HCT116 (cell line): ENCODE data around the gene INPP4A. TPM values are rescaled to one million over a fixed set of nuclear protein-coding genes. Genes with fewer than 3 reads are reported as not detected.

Source experiments
- ATAC-seq: fragments of 200-7000 bp; cut with Tn5 transposase; 2 replicates; pipeline ENCODE4 v1.9.1; 2020; ENCODE audit warnings: mild to moderate bottlenecking, moderate library complexity
- BruUV-seq: library from RNA; stranded (reverse); fragments of 400-500 nt; replicated peaks from 2 replicates; lab custom pipeline; 2021; lab: Mats Ljungman, UMichigan
- CTCF ChIA-PET: fragments of 300-600 bp; sonication (Branson Sonifier 250); formaldehyde crosslinking; loops from one replicate; lab custom pipeline; 2021; ENCODE audit warnings: antibody characterized with exemption; lab: Charles Lee
- POLR2A ChIA-PET: fragments of 300-600, 350-600 bp; sonication (Branson Sonifier 250); formaldehyde crosslinking; loops from one replicate; lab custom pipeline; 2021; ENCODE audit warnings: antibody characterized with exemption; lab: Charles Lee
- RAD21 ChIA-PET, 2 experiments: fragments of 300-600 bp; sonication (Branson Sonifier 250); formaldehyde crosslinking; loops; one replicate each; lab custom pipeline; 2023; ENCODE audit warnings: low total read pairs in 2 of 2; ENCODE audit not compliant: uncharacterized antibody in 2 of 2, unreplicated experiment in 2 of 2, low non-redundant PET in 1 of 2; lab: Charles Lee
- DNase-seq: peaks from one replicate; pipeline ENCODE4 v3.0.0-alpha.2; 2010; ENCODE audit warnings: low read depth, low spot score
- H2AFZ ChIP-seq: fragments of 200-600 bp; shearing (Covaris generic), sonication (generic); 2 replicates; pipeline ENCODE4 v1.6.1; 2017; ENCODE audit warnings: low read depth, mixed run types, mixed read lengths, antibody characterized with exemption, low read length; ENCODE audit not compliant: poor library complexity, severe bottlenecking
- H3K27ac ChIP-seq: 2 replicates; pipeline ENCODE4 v1.5.1; 2012; ENCODE audit warnings: low read depth, low read length
- H3K27me3 ChIP-seq: fragments of 200-600 bp; sonication (generic); 2 replicates; pipeline ENCODE4 v1.6.1; 2016; ENCODE audit warnings: mixed run types, low read length, mixed read lengths; ENCODE audit not compliant: insufficient read depth
- H3K36me3 ChIP-seq, 2 experiments: fragments of 200-500 bp in 1 of 2; fragments of 200-600 bp in 1 of 2; sonication (Bioruptor generic) in 1 of 2; sonication (generic) in 1 of 2; 2 replicates each; pipeline versions ENCODE4 v1.5.1 to v1.6.1; 2014 to 2016; ENCODE audit warnings: low read length in 2 of 2, inconsistent platforms in 1 of 2, mixed read lengths in 1 of 2, mixed run types in 1 of 2; ENCODE audit not compliant: insufficient read depth in 2 of 2, control insufficient read depth in 1 of 2
- H3K4me1 ChIP-seq, 2 experiments: fragments of 200-600 bp in 1 of 2; sonication (generic) in 1 of 2; 2 replicates each; pipeline versions ENCODE4 v1.5.1 to v1.6.1; 2012 to 2017; ENCODE audit warnings: low read length in 2 of 2, inconsistent platforms in 1 of 2, mild to moderate bottlenecking in 1 of 2, mixed read lengths in 1 of 2, mixed run types in 1 of 2, moderate library complexity in 1 of 2; ENCODE audit not compliant: insufficient read depth in 2 of 2, control insufficient read depth in 1 of 2
- H3K4me2 ChIP-seq: fragments of 200-600 bp; sonication (generic); 2 replicates; pipeline ENCODE4 v1.6.1; 2017; ENCODE audit warnings: mixed run types, low read length, mixed read lengths
- H3K4me3 ChIP-seq, 2 experiments: fragments of 200-600 bp in 1 of 2; sonication (generic) in 1 of 2; replicated peaks in 1 of 2; 2 replicates each; pipeline ENCODE4 v1.5.1; 2011 to 2016; ENCODE audit warnings: low read length in 2 of 2, control low read depth in 1 of 2, low read depth in 1 of 2, mild to moderate bottlenecking in 1 of 2, mixed read lengths in 1 of 2, mixed run types in 1 of 2
- H3K79me2 ChIP-seq: fragments of 200-600 bp; sonication (generic); 2 replicates; pipeline ENCODE4 v1.6.1; 2017; ENCODE audit warnings: mild to moderate bottlenecking, mixed run types, low read length, moderate library complexity, mixed read lengths; ENCODE audit not compliant: insufficient read depth
- H3K9ac ChIP-seq: fragments of 200-600 bp; sonication (generic); 2 replicates; pipeline ENCODE4 v1.6.1; 2016; ENCODE audit warnings: low read length, mixed read lengths
- H3K9me2 ChIP-seq: fragments of 200-600 bp; sonication (generic), shearing (Covaris generic); 2 replicates; pipeline ENCODE4 v1.6.1; 2017; ENCODE audit warnings: mixed run types, mild to moderate bottlenecking, moderate library complexity; ENCODE audit not compliant: insufficient read depth
- H3K9me3 ChIP-seq, 2 experiments: fragments of 200-500 bp in 1 of 2; fragments of 200-600 bp in 1 of 2; sonication (Bioruptor generic) in 1 of 2; sonication (generic) in 1 of 2; 2 replicates each; pipeline ENCODE4 v1.6.1; 2014 to 2017; ENCODE audit warnings: low read length in 2 of 2, mixed read lengths in 2 of 2, inconsistent platforms in 1 of 2, low read depth in 1 of 2, mild to moderate bottlenecking in 1 of 2, mixed run types in 1 of 2, moderate library complexity in 1 of 2; ENCODE audit not compliant: control insufficient read depth in 1 of 2, insufficient read depth in 1 of 2
- H4K20me1 ChIP-seq: fragments of 200-600 bp; sonication (generic), shearing (Covaris generic); 2 replicates; pipeline ENCODE4 v1.6.1; 2017; ENCODE audit warnings: mixed run types, mild to moderate bottlenecking, moderate library complexity; ENCODE audit not compliant: insufficient read depth
- ATF3 ChIP-seq: IDR thresholded peaks from 2 replicates; pipeline ENCODE4 v1.6.1; 2012
- CEBPB ChIP-seq: IDR thresholded peaks from 2 replicates; pipeline ENCODE4 v1.6.1; 2012; ENCODE audit warnings: low read depth
- ELF1 ChIP-seq: IDR thresholded peaks from 2 replicates; pipeline ENCODE4 v1.6.1; 2012; ENCODE audit warnings: low read depth, borderline replicate concordance
- EZH2 ChIP-seq: fragments of 200-600 bp; sonication (generic); IDR thresholded peaks from 2 replicates; pipeline ENCODE4 v1.6.1; 2017; ENCODE audit warnings: antibody characterized with exemption, mixed run types
- EZH2phosphoT487 ChIP-seq: fragments of 200-600 bp; IDR thresholded peaks from 2 replicates; pipeline ENCODE4 v1.6.1; 2018; ENCODE audit warnings: antibody characterized with exemption, borderline replicate concordance
- MAX ChIP-seq: IDR thresholded peaks from 2 replicates; pipeline ENCODE4 v1.6.1; 2012
- POLR2A ChIP-seq: IDR thresholded peaks from 2 replicates; pipeline ENCODE4 v1.7.0; 2011; ENCODE audit warnings: borderline replicate concordance; ENCODE audit not compliant: insufficient read depth, insufficient read length; ENCODE audit errors: extremely low read depth
- POLR2AphosphoS5 ChIP-seq: IDR thresholded peaks from 2 replicates; pipeline ENCODE4 v1.6.1; 2011; ENCODE audit warnings: mild to moderate bottlenecking, low read depth, low read length, moderate library complexity
- RAD21 ChIP-seq: IDR thresholded peaks from 2 replicates; pipeline ENCODE4 v1.6.1; 2012; ENCODE audit warnings: low read depth, mild to moderate bottlenecking
- SIN3A ChIP-seq: IDR thresholded peaks from 2 replicates; pipeline ENCODE4 v1.6.1; 2012; ENCODE audit warnings: low read depth
- SRF ChIP-seq: IDR thresholded peaks from 2 replicates; pipeline ENCODE4 v1.6.1; 2012; ENCODE audit warnings: low read depth
- ZFX ChIP-seq: fragments of 450-650 bp; IDR thresholded peaks from 2 replicates; pipeline ENCODE4 v1.6.1; 2017
- intact Hi-C: fragments of 100-400 bp; cut with micrococcal nuclease; formaldehyde crosslinking; loops from 2 replicates; pipeline ENCODE4 v1.10.0; 2022
- total RNA-seq: library from RNA; stranded (reverse); gene quantifications from one replicate; pipeline ENCODE4 v1.2.1, GENCODE V29; 2021; ENCODE audit not compliant: unreplicated experiment
- TF ChIP-seq, protein P1 (sequence below): IDR thresholded peaks from 2 replicates; pipeline ENCODE4 v1.6.1; 2012; ENCODE audit warnings: low read depth
- TF ChIP-seq, protein P2 (sequence below): IDR thresholded peaks from 2 replicates; pipeline ENCODE4 v1.6.1; 2011; ENCODE audit warnings: mild to moderate bottlenecking, low read length, moderate library complexity; ENCODE audit not compliant: insufficient replicate concordance; ENCODE audit errors: extremely low read depth

INPP4A gene
- total RNA-seq, 1 experiment from 2014 or later, result 18.5 TPM

- no peak overlapping the region for H2AFZ ChIP-seq
- RAD21 ChIA-PET, result no interaction called here
- H4K20me1 ChIP-seq, result no peaks in the 10 kb centered on the region
- no peaks in the 10 kb centered on the region for H3K27me3 ChIP-seq
- ATAC-seq (no peak), DNase-seq (no peak)
- POLR2A ChIA-PET, result no interaction called here
- H3K9ac ChIP-seq, result no peak overlapping the region
- H3K79me2 ChIP-seq, result no peaks in the 10 kb centered on the region
- CTCF ChIA-PET, result no interaction called here
- no TSS peak for BruUV-seq
- no peaks in the 10 kb centered on the region for H3K36me3 ChIP-seq
- H3K9me3 ChIP-seq, result no peaks in the 10 kb centered on the region
- no peak overlapping the region for H3K27ac ChIP-seq
- intact Hi-C loops, result no loop called here
- H3K4me2 ChIP-seq, result no peak overlapping the region
- TF ChIP-seq CEBPB, result no peak
- TF ChIP-seq, protein P1, sequence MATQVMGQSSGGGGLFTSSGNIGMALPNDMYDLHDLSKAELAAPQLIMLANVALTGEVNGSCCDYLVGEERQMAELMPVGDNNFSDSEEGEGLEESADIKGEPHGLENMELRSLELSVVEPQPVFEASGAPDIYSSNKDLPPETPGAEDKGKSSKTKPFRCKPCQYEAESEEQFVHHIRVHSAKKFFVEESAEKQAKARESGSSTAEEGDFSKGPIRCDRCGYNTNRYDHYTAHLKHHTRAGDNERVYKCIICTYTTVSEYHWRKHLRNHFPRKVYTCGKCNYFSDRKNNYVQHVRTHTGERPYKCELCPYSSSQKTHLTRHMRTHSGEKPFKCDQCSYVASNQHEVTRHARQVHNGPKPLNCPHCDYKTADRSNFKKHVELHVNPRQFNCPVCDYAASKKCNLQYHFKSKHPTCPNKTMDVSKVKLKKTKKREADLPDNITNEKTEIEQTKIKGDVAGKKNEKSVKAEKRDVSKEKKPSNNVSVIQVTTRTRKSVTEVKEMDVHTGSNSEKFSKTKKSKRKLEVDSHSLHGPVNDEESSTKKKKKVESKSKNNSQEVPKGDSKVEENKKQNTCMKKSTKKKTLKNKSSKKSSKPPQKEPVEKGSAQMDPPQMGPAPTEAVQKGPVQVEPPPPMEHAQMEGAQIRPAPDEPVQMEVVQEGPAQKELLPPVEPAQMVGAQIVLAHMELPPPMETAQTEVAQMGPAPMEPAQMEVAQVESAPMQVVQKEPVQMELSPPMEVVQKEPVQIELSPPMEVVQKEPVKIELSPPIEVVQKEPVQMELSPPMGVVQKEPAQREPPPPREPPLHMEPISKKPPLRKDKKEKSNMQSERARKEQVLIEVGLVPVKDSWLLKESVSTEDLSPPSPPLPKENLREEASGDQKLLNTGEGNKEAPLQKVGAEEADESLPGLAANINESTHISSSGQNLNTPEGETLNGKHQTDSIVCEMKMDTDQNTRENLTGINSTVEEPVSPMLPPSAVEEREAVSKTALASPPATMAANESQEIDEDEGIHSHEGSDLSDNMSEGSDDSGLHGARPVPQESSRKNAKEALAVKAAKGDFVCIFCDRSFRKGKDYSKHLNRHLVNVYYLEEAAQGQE, result no peak
- TF ChIP-seq POLR2AphosphoS5, result no peak
- TF ChIP-seq EZH2phosphoT487, result no peak
- TF ChIP-seq ELF1, result no peak
- no peak for TF ChIP-seq POLR2A
- no peak for TF ChIP-seq RAD21
- no peak for TF ChIP-seq ATF3
- TF ChIP-seq MAX, result no peak
- TF ChIP-seq, protein P2, sequence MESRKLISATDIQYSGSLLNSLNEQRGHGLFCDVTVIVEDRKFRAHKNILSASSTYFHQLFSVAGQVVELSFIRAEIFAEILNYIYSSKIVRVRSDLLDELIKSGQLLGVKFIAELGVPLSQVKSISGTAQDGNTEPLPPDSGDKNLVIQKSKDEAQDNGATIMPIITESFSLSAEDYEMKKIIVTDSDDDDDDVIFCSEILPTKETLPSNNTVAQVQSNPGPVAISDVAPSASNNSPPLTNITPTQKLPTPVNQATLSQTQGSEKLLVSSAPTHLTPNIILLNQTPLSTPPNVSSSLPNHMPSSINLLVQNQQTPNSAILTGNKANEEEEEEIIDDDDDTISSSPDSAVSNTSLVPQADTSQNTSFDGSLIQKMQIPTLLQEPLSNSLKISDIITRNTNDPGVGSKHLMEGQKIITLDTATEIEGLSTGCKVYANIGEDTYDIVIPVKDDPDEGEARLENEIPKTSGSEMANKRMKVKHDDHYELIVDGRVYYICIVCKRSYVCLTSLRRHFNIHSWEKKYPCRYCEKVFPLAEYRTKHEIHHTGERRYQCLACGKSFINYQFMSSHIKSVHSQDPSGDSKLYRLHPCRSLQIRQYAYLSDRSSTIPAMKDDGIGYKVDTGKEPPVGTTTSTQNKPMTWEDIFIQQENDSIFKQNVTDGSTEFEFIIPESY, result no peak
- TF ChIP-seq ZFX, result no peak
- no peak for TF ChIP-seq EZH2
- no peak for TF ChIP-seq SRF
- no peak for TF ChIP-seq SIN3A
- no peaks in the 10 kb centered on the region for H3K4me1 ChIP-seq
- H3K9me2 ChIP-seq, result no peaks in the 10 kb centered on the region
- no peak overlapping the region for H3K4me3 ChIP-seq
Measured at GRCh38 chr2:98503481-98504105, 58.9 kb downstream of the INPP4A start.
